K562 (cell line): ENCODE measurements around the gene DNMT1. TPM values are rescaled to one million over a fixed set of nuclear protein-coding genes. Genes with fewer than 3 reads are reported as not detected.

Experiments
- EZH2 ChIP-seq: IDR thresholded peaks from 2 replicates; pipeline ENCODE4 v1.6.1; 2012; ENCODE audit warnings: low read depth, mild to moderate bottlenecking, inconsistent platforms, low read length, borderline replicate concordance
- GATAD2A ChIP-seq: fragments of 450-650 bp; IDR thresholded peaks from 2 replicates; pipeline ENCODE4 v1.6.1; 2017
- HNRNPLL ChIP-seq: fragments of 200-400 bp; formaldehyde crosslinking; IDR thresholded peaks from 2 replicates; pipeline ENCODE4 v1.6.1; 2017; ENCODE audit warnings: low read length, low read depth, mild to moderate bottlenecking; ENCODE audit not compliant: poor library complexity, severe bottlenecking
- JUN ChIP-seq, 2 experiments: sonication (generic) in 1 of 2; formaldehyde crosslinking in 1 of 2; IDR thresholded peaks; 2 replicates each; pipeline versions ENCODE4 v1.6.1 to v1.8.0; 2012 to 2022; ENCODE audit warnings: borderline replicate concordance in 2 of 2, mild to moderate bottlenecking in 2 of 2, improper control_type of control experiment in 1 of 2, low read depth in 1 of 2, low read length in 1 of 2, missing genetic modification reagents in 1 of 2
- KDM2B ChIP-seq: fragments of 250-450 bp; sonication (Bioruptor Pico); IDR thresholded peaks from 2 replicates; pipeline ENCODE4 v1.8.0; 2021; ENCODE audit warnings: mild to moderate bottlenecking, moderate library complexity
- RREB1 ChIP-seq: fragments of 250-450 bp; sonication (Bioruptor Pico); IDR thresholded peaks from 2 replicates; pipeline ENCODE4 v1.4.0; 2020
- SP2 ChIP-seq: IDR thresholded peaks from 2 replicates; pipeline ENCODE4 v1.6.1; 2011; ENCODE audit warnings: mild to moderate bottlenecking, low read depth, low read length, moderate library complexity; ENCODE audit not compliant: poor library complexity, severe bottlenecking; ENCODE audit errors: extremely low read depth
- TEAD4 ChIP-seq, 2 experiments: sonication (generic) in 1 of 2; formaldehyde crosslinking in 1 of 2; IDR thresholded peaks; 2 replicates each; pipeline versions ENCODE4 v1.6.1 to v1.8.0; 2012 to 2022; ENCODE audit warnings: borderline replicate concordance in 1 of 2, inconsistent platforms in 1 of 2, low read length in 1 of 2, mild to moderate bottlenecking in 1 of 2, missing genetic modification reagents in 1 of 2
- TFAP4 ChIP-seq: sonication (generic); formaldehyde crosslinking; IDR thresholded peaks from 2 replicates; pipeline ENCODE4 v1.8.0; 2022; ENCODE audit warnings: missing genetic modification reagents, mild to moderate bottlenecking, moderate library complexity, borderline replicate concordance
- THAP12 ChIP-seq: fragments of 250-450 bp; sonication (Bioruptor Pico); IDR thresholded peaks from 2 replicates; pipeline ENCODE4 v1.9.0; 2021; ENCODE audit warnings: mild to moderate bottlenecking, inconsistent platforms
- ZBTB1 ChIP-seq: sonication (generic); formaldehyde crosslinking; IDR thresholded peaks from 2 replicates; pipeline ENCODE4 v1.8.1; 2023; ENCODE audit warnings: missing genetic modification reagents, low read depth, mild to moderate bottlenecking, borderline replicate concordance
- ZBTB43 ChIP-seq: sonication (generic); formaldehyde crosslinking; IDR thresholded peaks from 2 replicates; pipeline ENCODE4 v1.8.0; 2023; ENCODE audit warnings: mild to moderate bottlenecking, missing genetic modification reagents
- polyA plus RNA-seq, 8 experiments: library from polyadenylated mRNA; depleted of rRNA in 4 of 8; stranded (reverse) in 5 of 8; unstranded in 3 of 8; fragments of >200 nt; fragmentation: Nextera tagmentation in 2 of 8; fragmentation: Illumina TruSeq in 1 of 8; extraction: Ambion mirVana in 2 of 8; extraction: Trizol in 1 of 8; gene quantifications; 2 replicates each; pipeline versions ENCODE4 v1.2.1 to v1.2.3, GENCODE V29; 2011 to 2014; ENCODE audit warnings: inconsistent platforms in 1 of 8, missing spikeins in 1 of 8
- total RNA-seq, 7 experiments: library from RNA; depleted of rRNA in 6 of 7; stranded (reverse); fragments of >200 nt in 6 of 7; fragmentation: Illumina TruSeq in 2 of 7; extraction: Trizol in 2 of 7; gene quantifications; 2 replicates each; pipeline versions ENCODE4 v1.2.1 to v1.2.3, GENCODE V29; 2011 to 2021; ENCODE audit warnings: low replicate concordance in 1 of 7

Gene DNMT1
- total and polyA plus RNA-seq, 9 of the 15 experiments (the other 6 are each of a cell fraction or from before 2014, with no cell fraction given) = 80.1 to 271 (median 121) TPM

- TF ChIP-seq TFAP4 (CRISPR knock-in tag) = peak; percentile 95
- TF ChIP-seq ZBTB43 (CRISPR knock-in tag) = no peak
- TF ChIP-seq SP2 = no peak
- no peak for TF ChIP-seq EZH2
- TF ChIP-seq HNRNPLL = peak; percentile 95
- peak; percentile 90 for TF ChIP-seq THAP12 (CRISPR knock-in tag)
- peak; percentile 85; the same call in 1 of the 2 replicates for TF ChIP-seq KDM2B (CRISPR knock-in tag)
- TF ChIP-seq ZBTB1 (CRISPR knock-in tag) = peak; percentile 35; the same call in 1 of the 2 replicates
- TF ChIP-seq TEAD4 (IDR thresholded peaks at IDR 0.05; ENCODE audit: low read length) = no peak; the same call in 1 of the 2 replicates
- TF ChIP-seq TEAD4 (CRISPR knock-in tag; IDR thresholded peaks at IDR 0.05; ENCODE audit: borderline replicate concordance) = peak; percentile 48; the same call in 1 of the 2 replicates
- peak; percentile 6; the same call in 1 of the 2 replicates for TF ChIP-seq JUN (IDR thresholded peaks at IDR 0.05; ENCODE audit: borderline replicate concordance, low read depth, low read length)
- 0 out of 2 replicates have a peak, but pooled peaks have one; percentile 79 for TF ChIP-seq JUN (CRISPR knock-in tag; IDR thresholded peaks at IDR 0.05; ENCODE audit: borderline replicate concordance)
- TF ChIP-seq GATAD2A = 0 out of 2 replicates have a peak, but pooled peaks have one; percentile 21
- TF ChIP-seq RREB1 = no peak; the same call in 1 of the 2 replicates
Observed at GRCh38 chr19:10095948-10096614, 98.7 kb downstream of the DNMT1 start (continued).
